LNCaP clone FGC (cell line): ENCODE measurements around the gene RANBP17.
A peak's percentile ranks its signal among the peaks of the same experiment; 100 is the strongest.

Experiments used
- DNase-seq: peaks from one replicate; pipeline ENCODE4 v3.0.0-alpha.2; 2011; ENCODE audit warnings: low read depth
- H3K4me3 ChIP-seq: 2 replicates; pipeline ENCODE4 v1.5.1; 2011; ENCODE audit warnings: mild to moderate bottlenecking, low read depth, low read length, control low read depth
- CTCF ChIP-seq: IDR thresholded peaks from 2 replicates; pipeline ENCODE4 v1.5.1; 2012; ENCODE audit warnings: mild to moderate bottlenecking; ENCODE audit not compliant: control insufficient read depth, insufficient read depth; ENCODE audit errors: extremely low read depth

RANBP17 gene

GRCh38 chr5:171340042-171340441 lies 478.2 kb downstream of the RANBP17 start:
- no peak overlapping the region for H3K4me3 ChIP-seq
- TF ChIP-seq CTCF, result no peak
- no peak for DNase-seq

- DNase-seq, result no peak
- no peak overlapping the region for H3K4me3 ChIP-seq
- no peak for TF ChIP-seq CTCF
These were observed 478.7 kb downstream of the RANBP17 start for GRCh38 chr5:171340491-171340890.

GRCh38 chr5:171342362-171343111 lies 480.7 kb downstream of the RANBP17 start:
- DNase-seq, result peak; percentile 31
- H3K4me3 ChIP-seq, result no peak overlapping the region
- peak; percentile 77 for TF ChIP-seq CTCF

- no peak for DNase-seq
- no peak for TF ChIP-seq CTCF
- no peak overlapping the region for H3K4me3 ChIP-seq
These were observed 483.3 kb downstream of the RANBP17 start for GRCh38 chr5:171344936-171345608.
